Peyer's patch (tissue), 4 donors: ENCODE data around the gene EMC10.
"Not testable (repeated sequence)": the region's sequence is repeated elsewhere in the genome, so short reads cannot be mapped to it uniquely, and the experiment has no call there.

Source experiments
- POLR2A ChIP-seq, 2 donors: fragments of 450-650 bp; IDR thresholded peaks; one replicate each; pipeline ENCODE4 v1.5.1; 2017; ENCODE audit warnings: antibody characterized with exemption in 2 of 2, mild to moderate bottlenecking in 2 of 2, moderate library complexity in 2 of 2
- TF ChIP-seq, protein P1 (sequence below), 6 experiments: fragments of 450-650 bp in 4 of 6; fragments of 200-600 bp in 2 of 6; sonication (generic) in 1 of 6; IDR thresholded peaks; one replicate each; pipeline ENCODE4 v1.5.1; 2017 to 2019; ENCODE audit warnings: antibody characterized with exemption in 6 of 6, mild to moderate bottlenecking in 3 of 6, moderate library complexity in 1 of 6

DNA sequence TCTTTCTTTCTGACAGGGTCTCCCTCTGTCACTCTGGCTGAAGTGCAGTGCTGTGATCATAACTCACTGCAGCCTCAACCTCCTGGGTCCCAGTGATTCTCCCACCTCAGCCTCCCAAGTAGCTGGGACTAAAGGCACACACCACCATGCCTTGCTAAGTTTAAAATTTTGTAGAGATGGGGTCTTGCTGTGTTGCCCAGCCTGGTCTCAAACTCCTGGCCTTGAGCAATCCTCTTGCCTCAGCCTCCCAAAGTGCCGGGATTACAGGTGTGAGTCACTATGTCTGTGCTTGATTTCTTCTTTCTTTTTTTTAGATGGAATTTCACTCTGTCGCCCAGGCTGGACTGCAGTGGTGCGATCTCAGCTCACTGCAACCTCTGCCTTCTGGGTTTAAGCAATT lies 51.7 kb downstream of the EMC10 start:
- not testable (repeated sequence) for TF ChIP-seq POLR2A (IDR thresholded peaks at IDR 0.05)
- TF ChIP-seq, protein P1, sequence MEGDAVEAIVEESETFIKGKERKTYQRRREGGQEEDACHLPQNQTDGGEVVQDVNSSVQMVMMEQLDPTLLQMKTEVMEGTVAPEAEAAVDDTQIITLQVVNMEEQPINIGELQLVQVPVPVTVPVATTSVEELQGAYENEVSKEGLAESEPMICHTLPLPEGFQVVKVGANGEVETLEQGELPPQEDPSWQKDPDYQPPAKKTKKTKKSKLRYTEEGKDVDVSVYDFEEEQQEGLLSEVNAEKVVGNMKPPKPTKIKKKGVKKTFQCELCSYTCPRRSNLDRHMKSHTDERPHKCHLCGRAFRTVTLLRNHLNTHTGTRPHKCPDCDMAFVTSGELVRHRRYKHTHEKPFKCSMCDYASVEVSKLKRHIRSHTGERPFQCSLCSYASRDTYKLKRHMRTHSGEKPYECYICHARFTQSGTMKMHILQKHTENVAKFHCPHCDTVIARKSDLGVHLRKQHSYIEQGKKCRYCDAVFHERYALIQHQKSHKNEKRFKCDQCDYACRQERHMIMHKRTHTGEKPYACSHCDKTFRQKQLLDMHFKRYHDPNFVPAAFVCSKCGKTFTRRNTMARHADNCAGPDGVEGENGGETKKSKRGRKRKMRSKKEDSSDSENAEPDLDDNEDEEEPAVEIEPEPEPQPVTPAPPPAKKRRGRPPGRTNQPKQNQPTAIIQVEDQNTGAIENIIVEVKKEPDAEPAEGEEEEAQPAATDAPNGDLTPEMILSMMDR (IDR thresholded peaks at IDR 0.05), result not testable (repeated sequence)
